ENCODE measurements around the gene TP53TG5.
A peak's percentile ranks its signal among the peaks of the same experiment; 100 is the strongest.

The TP53TG5 gene

GRCh38 chr20:45344168-45344860, 33.8 kb downstream of the TP53TG5 start:
- peak; percentile 47 for DNase-seq

GRCh38 chr20:45343532-45344167, 34.5 kb downstream of the TP53TG5 start:
- DNase-seq: no peak

- no peak for DNase-seq
These were observed 35.1 kb downstream of the TP53TG5 start for GRCh38 chr20:45342855-45343531.

GRCh38 chr20:45341939-45342854, 35.9 kb downstream of the TP53TG5 start:
- no peak for DNase-seq

GRCh38 chr20:45341579-45341938, 36.6 kb downstream of the TP53TG5 start:
- DNase-seq: no peak

GRCh38 chr20:45340951-45341350, 37.2 kb downstream of the TP53TG5 start:
- no peak for DNase-seq

- DNase-seq: no peak
These were observed 37.8 kb downstream of the TP53TG5 start for GRCh38 chr20:45340236-45340847.

- DNase-seq: no peak
These were observed 38.3 kb downstream of the TP53TG5 start for GRCh38 chr20:45339799-45340198.

GRCh38 chr20:45339084-45339483, 39.0 kb downstream of the TP53TG5 start:
- no peak for DNase-seq

GRCh38 chr20:45338121-45339030, 39.7 kb downstream of the TP53TG5 start:
- no peak for DNase-seq

GRCh38 chr20:45337367-45338120, 40.6 kb downstream of the TP53TG5 start:
- no peak for DNase-seq

- DNase-seq: no peak
These were observed 41.4 kb downstream of the TP53TG5 start for GRCh38 chr20:45336530-45337366.

- no peak for DNase-seq
These were observed 47.6 kb downstream of the TP53TG5 start for GRCh38 chr20:45330476-45330875.

- DNase-seq: no peak
These were observed 48.4 kb downstream of the TP53TG5 start for GRCh38 chr20:45329497-45330319.

GRCh38 chr20:45328451-45328850, 49.7 kb downstream of the TP53TG5 start:
- no peak for DNase-seq

GRCh38 chr20:45325371-45325770, 52.8 kb downstream of the TP53TG5 start:
- DNase-seq: no peak

GRCh38 chr20:45323731-45324130, 54.4 kb downstream of the TP53TG5 start:
- no peak for DNase-seq

- no peak for DNase-seq
These were observed 55.2 kb downstream of the TP53TG5 start for GRCh38 chr20:45322952-45323383.
